NCI-H187 (cell line): ENCODE results near the gene SARNP.

ENCODE experiments used
- DNase-seq, 2 experiments: peaks; one replicate each; lab custom pipeline; 2025; lab: John Stamatoyannopoulos, UW

SARNP gene

DNA sequence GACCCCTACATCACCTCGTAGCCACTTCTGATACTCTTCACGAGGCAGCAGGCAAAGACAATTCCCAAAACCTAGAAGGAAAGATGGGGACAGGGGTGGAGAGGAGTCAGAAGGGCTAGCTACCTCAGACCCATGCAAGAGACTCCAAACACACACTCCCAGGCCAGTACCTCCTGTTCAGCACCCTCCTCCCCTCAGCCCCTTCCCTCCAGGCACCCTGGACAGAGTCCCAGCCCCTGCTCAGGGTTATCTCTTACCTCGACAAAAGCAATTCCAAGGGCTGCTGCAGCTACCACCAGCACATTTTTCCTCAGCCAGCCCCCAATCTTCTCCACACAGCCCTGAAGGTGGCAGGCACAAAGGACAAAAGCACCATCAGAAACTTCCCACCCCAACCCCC is 92.0 kb downstream of the SARNP start:
- DNase-seq: no peak

DNA sequence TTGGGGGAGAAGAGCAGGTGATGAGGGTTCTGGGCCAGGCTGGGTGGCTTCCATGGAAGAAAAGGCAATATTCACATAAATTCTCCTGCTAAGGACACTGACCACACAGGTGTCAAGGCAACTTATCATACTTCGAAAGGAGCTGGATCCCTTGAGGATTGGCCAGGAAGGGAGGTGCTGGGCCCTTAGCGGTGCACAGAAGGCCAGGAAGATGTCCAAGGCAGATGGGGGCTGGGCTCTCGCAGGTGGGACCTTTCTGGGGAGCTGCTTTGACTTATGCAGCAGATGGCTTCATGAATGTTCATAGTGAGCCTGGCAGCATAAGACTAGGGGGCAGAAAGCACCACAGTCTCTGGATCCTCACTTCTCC is 92.6 kb downstream of the SARNP start:
- no peak for DNase-seq

DNA sequence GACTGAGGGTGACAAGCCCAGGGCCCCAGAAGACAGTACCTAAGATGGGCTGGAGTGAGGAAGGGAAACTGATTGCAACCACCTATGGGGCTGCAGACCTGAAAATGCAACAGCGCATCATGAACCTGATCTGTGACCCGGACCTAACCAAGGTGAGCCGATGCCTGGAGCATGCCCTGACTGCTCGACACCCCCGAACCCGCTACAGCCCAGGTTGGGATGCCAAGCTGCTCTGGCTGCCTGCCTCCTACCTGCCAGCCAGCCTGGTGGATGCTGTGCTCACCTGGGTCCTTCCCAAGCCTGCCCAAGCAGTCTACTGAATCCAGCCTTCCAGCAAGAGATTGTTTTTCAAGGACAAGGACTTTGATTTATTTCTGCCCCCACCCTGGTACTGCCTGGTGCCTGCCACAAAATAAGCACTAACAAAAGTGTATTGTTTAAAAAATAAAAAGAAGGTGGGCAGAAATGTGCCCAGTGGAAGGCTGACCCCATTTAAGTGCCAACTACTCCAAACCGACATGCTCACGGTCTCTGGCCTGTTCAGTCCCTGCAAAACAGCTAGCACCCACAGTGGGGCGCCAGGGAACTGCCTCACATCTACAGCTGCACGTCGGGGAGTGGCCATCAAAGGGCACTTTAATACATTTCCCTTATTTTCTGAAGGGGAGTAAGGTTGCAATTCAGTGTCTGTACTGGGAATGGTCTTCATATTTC is 93.1 kb downstream of the SARNP start:
- peak in 1 of 2 experiments; percentile 23 for DNase-seq

DNA sequence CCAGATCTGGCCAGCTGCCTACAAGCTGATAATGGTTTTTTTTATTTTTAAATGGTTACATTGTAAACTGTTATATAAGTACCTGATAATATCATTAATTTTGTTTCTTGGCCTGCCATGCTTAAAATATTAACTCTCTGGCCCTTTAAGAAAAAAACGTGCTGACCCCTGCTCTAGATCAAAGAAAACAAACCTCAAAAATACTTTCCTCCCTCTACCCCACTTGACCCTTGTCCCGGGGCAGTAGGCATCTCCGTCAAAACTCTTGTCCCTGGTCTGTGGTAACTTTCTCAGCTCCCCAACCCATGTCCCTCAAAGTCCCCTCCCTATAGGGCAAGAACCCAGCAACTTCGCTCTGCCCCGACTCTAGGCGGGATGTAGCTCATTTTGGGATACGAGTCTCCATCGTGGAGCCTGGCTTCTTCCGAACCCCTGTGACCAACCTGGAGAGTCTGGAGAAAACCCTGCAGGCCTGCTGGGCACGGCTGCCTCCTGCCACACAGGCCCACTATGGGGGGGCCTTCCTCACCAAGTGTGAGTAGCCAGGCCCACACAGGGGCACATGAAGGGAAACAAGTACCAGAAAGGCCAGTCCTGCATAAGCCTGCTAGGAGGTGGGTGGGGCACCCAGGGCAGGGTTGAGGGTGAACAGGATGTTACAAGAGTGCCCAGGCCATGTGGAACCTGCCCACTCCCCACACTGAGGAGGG is 93.9 kb downstream of the SARNP start:
- no peak for DNase-seq

DNA sequence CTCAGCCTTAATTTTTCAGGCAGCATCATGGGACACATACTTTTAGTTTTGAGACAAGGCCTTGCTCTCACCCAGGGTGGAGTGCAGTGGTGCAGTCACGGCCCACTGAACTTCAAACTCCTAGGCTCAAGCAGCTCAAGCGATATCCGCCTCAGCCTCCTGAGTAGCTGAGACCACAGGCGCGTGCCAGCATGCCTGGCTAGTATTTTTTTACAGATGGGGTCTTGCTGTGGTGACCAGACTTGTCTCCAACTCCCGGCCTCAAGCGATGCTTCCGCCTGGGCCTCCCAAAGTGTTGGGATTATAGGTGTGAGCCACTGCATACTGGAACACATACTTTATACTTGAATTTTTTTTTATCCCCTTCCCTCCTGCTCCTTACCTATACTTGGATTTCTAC is 94.6 kb downstream of the SARNP start:
- DNase-seq: no peak

DNA sequence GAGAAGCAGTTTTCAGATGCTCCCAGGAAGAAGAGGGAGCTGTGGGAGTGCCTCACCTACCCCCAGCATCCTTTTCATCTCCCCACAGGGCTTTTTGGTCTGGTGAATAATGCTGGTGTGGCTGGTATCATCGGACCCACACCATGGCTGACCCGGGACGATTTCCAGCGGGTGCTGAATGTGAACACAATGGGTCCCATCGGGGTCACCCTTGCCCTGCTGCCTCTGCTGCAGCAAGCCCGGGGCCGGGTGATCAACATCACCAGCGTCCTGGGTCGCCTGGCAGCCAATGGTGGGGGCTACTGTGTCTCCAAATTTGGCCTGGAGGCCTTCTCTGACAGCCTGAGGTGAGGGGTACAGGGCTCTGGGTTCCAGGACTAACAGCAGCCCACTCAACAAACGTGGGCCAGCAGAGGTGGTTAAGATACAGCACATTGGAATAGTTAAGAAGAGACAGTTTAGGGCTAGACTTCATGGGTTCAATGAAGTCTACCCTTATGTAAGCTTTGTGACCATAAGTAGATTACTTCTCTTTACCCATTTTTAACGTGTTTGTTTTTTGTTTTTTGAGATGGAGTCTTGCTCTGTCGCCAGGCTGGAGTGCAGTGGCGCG is 95.8 kb downstream of the SARNP start:
- DNase-seq: no peak

DNA sequence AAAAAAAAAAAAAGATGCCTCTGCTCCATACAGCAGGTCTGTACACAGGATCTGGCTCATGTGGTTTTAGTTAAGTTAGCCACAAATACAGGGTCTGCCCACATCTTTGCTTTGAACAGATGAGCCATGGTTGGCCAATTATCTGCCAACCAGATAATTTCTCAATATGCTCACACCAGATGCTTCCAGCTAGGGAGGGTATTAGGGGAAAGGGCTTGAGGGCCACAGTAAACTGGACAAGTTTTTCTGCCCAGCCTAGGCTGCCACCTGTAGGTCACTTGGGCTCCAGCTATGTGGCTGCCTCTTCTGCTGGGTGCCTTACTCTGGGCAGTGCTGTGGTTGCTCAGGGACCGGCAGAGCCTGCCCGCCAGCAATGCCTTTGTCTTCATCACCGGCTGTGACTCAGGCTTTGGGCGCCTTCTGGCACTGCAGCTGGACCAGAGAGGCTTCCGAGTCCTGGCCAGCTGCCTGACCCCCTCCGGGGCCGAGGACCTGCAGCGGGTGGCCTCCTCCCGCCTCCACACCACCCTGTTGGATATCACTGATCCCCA is 96.6 kb downstream of the SARNP start:
- no peak for DNase-seq

DNA sequence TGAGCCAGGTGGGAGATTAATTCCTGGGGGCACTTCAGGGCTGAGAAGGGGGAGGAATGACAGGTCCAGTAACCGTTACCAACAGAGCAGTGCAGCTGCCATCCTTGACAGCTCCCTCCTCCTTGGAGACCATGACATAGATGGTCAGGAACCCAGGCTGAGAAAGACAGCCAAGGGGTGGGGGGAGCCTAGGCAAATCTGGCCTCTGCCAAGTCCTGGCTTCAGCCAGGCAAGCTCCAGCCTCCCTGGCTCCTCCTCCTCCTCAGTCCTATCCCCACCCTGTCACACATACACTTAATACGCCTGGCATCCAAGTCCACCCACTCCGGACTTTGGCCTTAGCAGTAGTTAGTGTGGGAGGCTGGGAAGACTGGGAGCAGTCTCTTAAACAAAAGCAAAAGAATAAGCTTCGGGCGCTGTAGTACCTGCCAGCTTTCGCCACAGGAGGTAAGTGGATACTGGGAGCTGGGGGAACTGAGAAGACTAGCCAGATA is 97.4 kb downstream of the SARNP start, which contains the start of gene RDH5:
Gene RDH5, plus strand, starts transcription at position 323 of the 494 bp plus-strand sequence. CDS start 792 bp downstream, outside the sequence.
- no peak for DNase-seq

DNA sequence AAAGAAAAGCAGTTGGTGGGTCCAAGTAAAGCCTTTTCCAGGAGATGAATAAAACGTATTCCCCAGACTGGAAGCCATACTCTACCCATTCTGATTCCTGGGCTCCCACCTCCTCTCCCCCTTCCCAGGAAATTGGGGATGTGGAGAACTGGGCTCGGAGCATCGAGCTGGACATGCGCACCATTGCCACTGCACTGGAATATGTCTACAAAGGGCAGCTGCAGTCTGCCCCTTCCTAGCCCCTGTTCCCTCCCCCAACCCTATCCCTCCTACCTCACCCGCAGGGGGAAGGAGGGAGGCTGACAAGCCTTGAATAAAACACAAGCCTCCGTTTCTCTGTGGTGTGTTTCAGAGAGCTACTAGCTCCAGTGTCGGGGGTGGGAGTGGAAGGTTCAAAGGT is 98.2 kb downstream of the SARNP start:
- DNase-seq: no peak

DNA sequence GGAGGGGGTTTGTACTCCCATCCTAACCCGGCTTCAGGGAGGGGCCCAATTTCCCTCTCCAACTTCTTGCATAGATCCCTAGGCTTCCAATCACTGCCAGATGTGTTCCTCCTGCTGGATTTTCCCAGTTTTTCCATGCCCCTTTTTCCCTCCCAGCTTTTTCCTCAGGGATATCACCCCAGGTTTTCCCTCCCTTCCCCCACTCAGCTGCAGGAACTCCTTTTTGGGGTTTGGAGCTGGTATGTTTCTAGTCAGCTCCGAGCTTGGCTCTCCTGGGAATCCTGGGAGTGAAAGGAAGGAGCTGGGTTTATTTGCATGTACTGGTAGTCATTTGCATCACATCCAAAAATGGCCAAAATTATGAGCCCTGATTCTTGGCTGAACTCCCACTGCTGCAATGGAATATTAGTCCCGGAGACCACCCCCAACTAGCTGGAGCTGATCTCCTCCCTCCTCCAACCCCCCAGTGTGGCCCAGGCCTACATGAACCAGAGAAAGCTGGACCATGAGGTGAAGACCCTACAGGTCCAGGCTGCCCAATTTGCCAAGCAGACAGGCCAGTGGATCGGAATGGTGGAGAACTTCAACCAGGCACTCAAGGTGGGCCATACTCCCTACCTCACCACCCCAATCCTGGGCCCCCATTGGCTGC is 98.8 kb downstream of the SARNP start:
- no peak for DNase-seq

DNA sequence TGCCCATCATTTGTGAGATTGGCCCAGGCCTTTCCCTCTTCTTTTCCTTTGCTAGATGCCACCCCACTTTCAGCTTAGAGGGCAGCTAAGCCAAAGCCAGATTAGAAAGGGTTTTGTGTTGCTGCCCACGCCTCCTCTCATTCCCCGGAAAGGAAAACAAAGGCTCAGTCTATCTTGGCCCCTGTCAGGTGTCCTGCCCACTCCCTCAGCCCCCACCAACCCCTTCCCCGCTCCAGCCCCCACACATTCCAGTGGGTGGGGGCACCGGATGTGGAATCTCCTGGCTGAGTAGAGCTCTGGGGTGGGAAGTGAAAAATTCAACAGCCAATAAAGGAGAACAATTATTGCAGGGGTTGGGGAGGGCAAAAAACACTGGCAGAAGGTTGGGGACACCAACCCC is 99.5 kb downstream of the SARNP start:
- no peak for DNase-seq

DNA sequence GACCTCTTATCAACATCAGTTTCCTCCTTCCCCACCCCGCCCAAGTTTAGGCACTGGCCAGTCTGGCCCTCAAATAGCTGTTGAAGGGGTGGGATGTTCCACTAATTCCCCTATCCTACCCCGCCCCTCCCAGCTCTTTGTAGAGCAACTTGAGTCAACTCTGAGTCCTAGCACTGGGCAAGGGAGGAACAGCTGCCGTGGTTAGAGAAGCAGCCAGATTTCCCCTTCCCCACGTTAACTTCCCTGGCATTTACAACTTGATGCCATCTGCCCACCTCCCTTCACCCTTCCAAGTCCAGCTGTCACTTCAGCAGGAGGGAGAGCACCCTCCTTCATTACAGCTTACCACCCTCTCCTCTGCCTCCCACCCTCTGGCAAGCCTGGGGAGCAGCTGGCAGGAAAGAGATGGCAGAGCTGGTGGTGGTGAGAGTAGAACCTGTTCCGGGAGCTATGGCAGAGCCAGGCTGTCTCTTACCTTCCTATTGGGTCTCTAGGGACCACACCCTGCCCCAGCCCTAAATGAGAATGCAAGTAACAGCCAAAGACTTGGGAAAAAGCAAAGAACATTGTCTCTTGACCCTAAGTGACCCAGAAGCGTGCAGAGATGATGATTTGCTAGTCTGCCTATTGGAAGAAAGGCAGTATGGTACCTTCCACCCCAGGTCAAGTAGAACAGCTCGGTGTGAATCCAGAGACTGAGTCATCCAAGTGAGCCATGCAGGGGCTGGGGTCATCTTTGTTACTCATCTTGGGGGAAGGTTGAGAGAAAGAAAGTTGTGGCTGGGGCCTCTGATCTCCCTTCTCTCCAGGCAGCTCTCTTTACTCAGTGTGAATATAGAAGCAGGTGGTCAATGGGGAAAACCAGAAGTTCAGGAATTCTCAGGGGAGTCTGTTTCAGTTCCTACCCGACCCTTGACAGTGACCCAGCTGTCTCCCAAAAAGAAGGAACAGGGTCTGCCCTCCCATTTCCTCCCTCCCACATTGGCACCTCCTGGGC is 100.2 kb downstream of the SARNP start:
- DNase-seq: no peak

DNA sequence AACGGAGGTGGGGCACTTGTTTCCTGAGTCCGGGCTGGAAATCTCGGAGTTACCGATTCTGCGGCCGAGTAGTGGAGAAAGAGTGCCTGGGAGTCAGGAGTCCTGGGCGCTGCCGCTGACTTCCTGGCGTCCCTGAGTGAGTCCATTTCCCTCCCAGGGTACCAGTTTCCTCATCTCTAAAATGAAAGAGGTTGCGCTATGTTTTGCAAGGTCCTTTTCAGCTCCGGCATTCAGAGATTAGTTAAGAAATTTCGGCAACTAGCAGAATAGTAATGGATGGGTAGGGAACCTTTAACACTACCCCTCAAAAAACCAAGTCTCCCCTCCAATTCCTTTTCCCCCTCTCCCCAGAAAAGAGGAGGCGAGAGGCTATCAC is 101.0 kb downstream of the SARNP start:
- DNase-seq: no peak

DNA sequence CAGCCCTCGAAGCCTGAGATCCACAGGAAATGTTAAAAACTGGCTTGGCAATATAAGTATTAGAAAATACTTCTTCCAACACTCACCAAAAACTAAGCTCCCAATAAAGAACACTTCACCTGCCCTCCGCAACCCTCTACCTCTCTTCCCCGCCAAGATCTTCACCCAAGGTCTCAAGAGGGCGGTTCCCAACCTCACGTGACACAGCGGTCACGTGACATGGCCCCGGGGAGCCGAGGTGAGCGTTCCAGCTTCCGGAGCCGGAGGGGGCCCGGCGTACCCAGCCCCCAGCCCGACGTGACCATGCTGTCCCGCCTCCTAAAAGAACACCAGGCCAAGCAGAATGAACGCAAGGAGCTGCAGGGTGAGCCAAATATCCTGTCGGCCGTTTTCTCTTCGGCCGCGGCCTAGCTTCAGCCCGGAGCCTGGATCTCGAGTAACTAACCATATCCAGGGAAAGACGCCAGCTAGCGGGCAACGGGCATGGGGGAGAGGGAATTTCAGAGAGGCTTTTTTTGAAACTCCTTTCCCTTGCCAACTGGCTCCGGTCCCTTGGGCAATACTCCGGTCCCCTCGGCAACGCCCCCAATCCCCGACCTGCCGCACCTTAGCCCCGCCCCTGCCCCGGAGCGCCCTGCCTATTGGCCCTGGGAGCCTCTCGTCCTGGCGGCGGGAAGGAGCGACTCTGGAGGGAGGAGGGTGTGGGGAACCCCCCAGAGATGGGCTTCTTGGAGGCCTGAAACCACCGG is 101.5 kb downstream of the SARNP start, which contains the start of gene BLOC1S1:
Gene BLOC1S1, plus strand, starts transcription at position 214 of the 749 bp plus-strand sequence. Its CDS starts 6 bp downstream, at position 220.
- peak; percentile 92 to 95 for DNase-seq

DNA sequence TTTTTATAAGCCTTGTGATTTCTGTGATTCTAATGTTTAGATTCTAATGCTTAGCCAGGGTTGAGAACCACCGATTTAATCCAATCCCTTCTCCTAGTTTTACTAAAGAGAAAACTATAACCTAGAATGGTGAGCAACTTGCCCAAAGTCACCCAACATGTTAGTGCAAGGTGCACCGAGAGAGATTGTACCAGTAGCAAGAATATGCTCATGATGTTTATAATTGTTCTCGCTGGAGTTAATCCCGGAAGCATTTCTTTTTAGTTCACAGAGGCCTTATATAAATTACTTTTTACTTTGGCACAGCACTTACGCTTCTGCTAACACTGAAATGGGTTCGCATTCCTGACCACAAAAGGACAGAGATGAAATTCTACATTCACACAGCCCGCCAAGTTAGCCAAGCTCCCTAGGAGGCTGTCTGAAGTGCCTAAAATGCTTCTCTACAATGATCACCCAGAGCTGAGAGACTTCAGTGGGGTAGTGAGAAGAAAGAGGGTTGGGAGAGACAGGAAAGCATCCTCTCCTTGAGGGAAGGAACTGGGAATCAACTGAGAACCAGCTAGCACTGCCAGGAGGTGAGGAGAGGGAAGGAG is 102.3 kb downstream of the SARNP start:
- no peak for DNase-seq

DNA sequence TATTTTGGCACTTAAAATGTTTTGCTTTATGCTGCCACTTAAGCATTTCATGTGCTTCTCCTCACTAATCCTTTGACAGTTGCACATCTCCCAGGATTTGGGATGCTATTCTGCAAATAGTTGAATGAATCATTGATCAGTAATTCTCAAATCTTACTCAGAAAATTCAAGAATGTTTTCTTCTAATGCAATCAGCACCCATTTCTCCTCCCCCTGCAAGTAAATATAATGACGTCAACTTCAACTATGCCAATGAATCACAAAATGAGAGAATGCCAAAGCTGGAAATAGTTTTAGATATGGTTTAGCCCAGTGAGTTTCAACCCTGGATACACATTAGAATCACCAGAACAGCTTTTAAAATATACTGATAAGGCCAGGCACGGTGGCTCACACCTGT is 103.8 kb downstream of the SARNP start:
- DNase-seq: no peak

DNA sequence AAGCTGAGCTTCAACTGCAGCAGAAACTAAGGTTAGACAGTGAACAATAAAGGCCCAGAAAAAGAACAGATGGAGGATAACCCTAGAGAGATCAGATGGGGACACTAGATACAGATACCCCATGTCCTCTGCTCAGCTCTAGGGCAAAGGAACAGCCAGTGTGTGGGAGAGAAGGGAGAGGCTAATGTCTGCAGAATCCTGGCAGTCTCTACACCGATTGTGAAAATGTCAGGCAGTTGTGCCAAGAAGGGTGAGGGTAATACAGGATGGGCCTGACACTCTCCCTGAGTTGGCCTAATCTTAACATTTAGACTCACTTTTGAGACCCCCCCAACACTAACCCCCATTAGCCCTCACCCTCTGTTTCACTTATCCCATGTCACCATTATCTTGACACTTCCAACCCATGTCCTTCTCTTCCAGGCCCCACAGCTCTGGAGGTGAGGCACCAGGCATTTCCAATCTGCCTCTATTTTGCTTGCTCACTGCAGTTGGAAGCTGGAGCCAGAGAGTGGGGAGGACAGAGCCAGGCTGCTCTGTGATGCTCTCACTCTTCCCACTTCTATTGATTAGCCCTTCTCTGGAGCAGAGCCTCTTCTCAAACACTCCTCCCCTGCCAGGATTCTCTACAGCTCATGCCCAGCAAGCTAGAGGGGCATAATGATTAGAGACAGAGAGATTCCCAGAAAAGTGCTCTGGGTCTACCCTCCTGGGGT is 104.7 kb downstream of the SARNP start:
- DNase-seq: no peak

DNA sequence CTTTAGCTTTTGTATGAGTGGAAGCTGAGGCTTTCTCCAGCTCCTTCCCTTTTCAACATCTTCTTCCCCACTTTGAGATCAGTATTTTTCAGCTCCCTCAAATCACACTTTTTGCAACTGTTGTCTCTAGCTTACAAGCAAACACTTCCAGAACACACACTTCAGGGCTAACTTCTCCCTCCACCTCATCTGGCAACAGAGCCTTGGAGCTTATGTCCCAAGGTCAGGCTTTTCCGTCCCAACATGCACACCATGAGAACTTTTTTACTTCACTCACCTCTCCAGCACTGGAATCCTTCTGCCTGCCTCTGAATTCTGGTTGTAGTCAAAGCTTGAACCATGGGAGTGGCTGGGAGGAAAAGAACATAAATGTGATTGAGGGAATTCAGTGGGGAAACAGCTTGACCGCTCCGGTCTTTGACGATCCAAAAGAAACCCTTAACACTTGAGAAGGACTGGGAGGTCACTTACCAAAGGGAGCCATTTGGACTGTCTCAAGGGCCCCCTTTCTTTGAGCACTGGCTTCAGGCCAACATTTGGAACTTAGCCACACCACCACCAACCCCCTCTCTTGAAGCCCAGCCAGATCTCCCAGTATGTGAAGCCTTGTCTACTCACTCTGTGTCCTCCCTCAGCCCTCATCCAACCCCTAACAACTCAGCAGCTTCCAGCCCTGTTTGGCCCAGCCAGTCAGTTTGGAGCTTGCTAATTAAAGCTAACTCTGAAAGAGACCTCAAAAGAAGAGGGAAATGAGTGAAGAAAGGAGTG is 105.6 kb downstream of the SARNP start:
- no peak for DNase-seq
